ENCODE measurements around the gene SNRNP27. TPM values are rescaled to one million over a fixed set of nuclear protein-coding genes. Genes with fewer than 3 reads are reported as not detected.
A peak's percentile ranks its signal among the peaks of the same experiment; 100 is the strongest.

SNRNP27 gene
- total and polyA plus RNA-seq, 9 of the 15 experiments (the other 6 are each of a cell fraction or from before 2014, with no cell fraction given), result 29.2 to 102 (median 65.7) TPM

GRCh38 chr2:69914950-69915945 lies 21.5 kb downstream of the SNRNP27 start, which contains the start of gene MXD1 (continued):
- TF ChIP-seq ZNF263 (CRISPR knock-in tag; IDR thresholded peaks at IDR 0.05; ENCODE audit: borderline replicate concordance) (0 out of 2 replicates have a peak, but pooled peaks have one; percentile 51), RAD21 (CRISPR knock-in tag; conservative IDR thresholded peaks at IDR 0.05 in 1 of 2, IDR thresholded peaks at IDR 0.05 in 1 of 2) (peak; percentile 21; a peak in 3 of 4 replicates), HDAC1 (IDR thresholded peaks at IDR 0.05) (peak in 1 of 2 experiments; percentile 92; a peak in 2 of 4 replicates), KHSRP (IDR thresholded peaks at IDR 0.05) (no peak), TSC22D4 (tag; IDR thresholded peaks at IDR 0.05) (no peak), PPARD (CRISPR knock-in tag; IDR thresholded peaks at IDR 0.05) (no peak), RBM34 (IDR thresholded peaks at IDR 0.05; ENCODE audit: borderline replicate concordance, insufficient read depth, low read length) (no peak), ZNF175 (CRISPR knock-in tag; IDR thresholded peaks at IDR 0.05; ENCODE audit: low read depth) (no peak), TCF3 (CRISPR knock-in tag; IDR thresholded peaks at IDR 0.05) (no peak), HDAC8 (tag; IDR thresholded peaks at IDR 0.05) (no peak), MXD1 (CRISPR knock-in tag; IDR thresholded peaks at IDR 0.05; ENCODE audit: borderline replicate concordance, poor library complexity, severe bottlenecking) (no peak), ZNF639 (CRISPR knock-in tag; conservative IDR thresholded peaks at IDR 0.05 in 1 of 2, IDR thresholded peaks at IDR 0.05 in 1 of 2) (no peak), POLR2B (IDR thresholded peaks at IDR 0.05; ENCODE audit: low read depth, partially characterized antibody) (peak; percentile 85), FOXA1 (IDR thresholded peaks at IDR 0.05; ENCODE audit: borderline replicate concordance) (no peak), SLC30A9 (CRISPR knock-in tag; IDR thresholded peaks at IDR 0.05) (no peak), HMG20B (CRISPR knock-in tag; IDR thresholded peaks at IDR 0.05) (no peak), PHB (CRISPR knock-in tag; IDR thresholded peaks at IDR 0.05) (no peak), FOXK2 (conservative IDR thresholded peaks at IDR 0.05 in 1 of 2, IDR thresholded peaks at IDR 0.05 in 1 of 2; ENCODE audit: low read depth in 2 of 2) (peak; percentile 53 to 54; a peak in 2 of 4 replicates), ZNF780A (CRISPR knock-in tag; IDR thresholded peaks at IDR 0.05) (no peak), PRPF4 (IDR thresholded peaks at IDR 0.05; ENCODE audit: insufficient read depth, low read depth, low read length, poor library complexity, severe bottlenecking) (peak; percentile 90), TCFL5 (CRISPR knock-in tag; conservative IDR thresholded peaks at IDR 0.05) (no peak), ZNF77 (CRISPR knock-in tag; IDR thresholded peaks at IDR 0.05) (no peak), HLTF (IDR thresholded peaks at IDR 0.05) (no peak), TBP (optimal IDR thresholded peaks at IDR 0.05; ENCODE audit: low read depth, low read length) (peak; percentile 96), FOXP1 (CRISPR knock-in tag; IDR thresholded peaks at IDR 0.05) (no peak), TAF7 (tag; IDR thresholded peaks at IDR 0.05) (peak; percentile 57; the same call in 1 of the 2 replicates)
